ENCODE data around the gene KRT25.

The KRT25 gene

GRCh38 chr17:40702271-40702670 is 52.9 kb downstream of the KRT25 start:
- Histone ChIP-seq H3K4me2 (ENCODE audit: low read length) (no peak overlapping the region), H2AFZ (ENCODE audit: low read length) (no peak overlapping the region), H3K9me2 (ENCODE audit: low read depth, low read length) (no peaks in the 10 kb centered on the region), H3K27me3 (ENCODE audit: insufficient read depth, low read length) (no peaks in the 10 kb centered on the region), H3K4me3 (ENCODE audit: low read depth, low read length, poor library complexity, severe bottlenecking) (no peak overlapping the region), H3K27ac (ENCODE audit: low read depth, low read length, poor library complexity, severe bottlenecking) (no peak overlapping the region), H3K9ac (ENCODE audit: low read length) (no peak overlapping the region), H3K79me2 (ENCODE audit: insufficient read depth, low read length) (no peaks in the 10 kb centered on the region), H3K4me1 (ENCODE audit: insufficient read depth, low read length, severe bottlenecking) (no peaks in the 10 kb centered on the region), H3K36me3 (ENCODE audit: insufficient read depth, low read length) (no peaks in the 10 kb centered on the region), H3K9me3 (ENCODE audit: low read length) (no peaks in the 10 kb centered on the region), H4K20me1 (ENCODE audit: insufficient read depth, low read length) (no peaks in the 10 kb centered on the region), H3F3A (ENCODE audit: insufficient read depth, low read length) (no peaks in the 10 kb centered on the region)
- TF ChIP-seq EZH2 (IDR thresholded peaks at IDR 0.05; ENCODE audit: borderline replicate concordance, low read length), result no peak
- no peak for TF ChIP-seq CTCF (IDR thresholded peaks at IDR 0.05; ENCODE audit: low read length)

GRCh38 chr17:40699853-40700252 is 55.3 kb downstream of the KRT25 start:
- Histone ChIP-seq H3K4me1 (ENCODE audit: insufficient read depth, low read length, severe bottlenecking) (no peaks in the 10 kb centered on the region), H3K9me3 (ENCODE audit: low read length) (no peaks in the 10 kb centered on the region), H3K79me2 (ENCODE audit: insufficient read depth, low read length) (no peaks in the 10 kb centered on the region), H3F3A (ENCODE audit: insufficient read depth, low read length) (no peaks in the 10 kb centered on the region), H3K36me3 (ENCODE audit: insufficient read depth, low read length) (no peaks in the 10 kb centered on the region), H3K4me2 (ENCODE audit: low read length) (no peak overlapping the region), H3K9me2 (ENCODE audit: low read depth, low read length) (no peaks in the 10 kb centered on the region), H3K9ac (ENCODE audit: low read length) (no peak overlapping the region), H2AFZ (ENCODE audit: low read length) (no peak overlapping the region), H3K27me3 (ENCODE audit: insufficient read depth, low read length) (no peaks in the 10 kb centered on the region), H4K20me1 (ENCODE audit: insufficient read depth, low read length) (no peaks in the 10 kb centered on the region), H3K27ac (ENCODE audit: low read depth, low read length, poor library complexity, severe bottlenecking) (no peak overlapping the region), H3K4me3 (ENCODE audit: low read depth, low read length, poor library complexity, severe bottlenecking) (no peak overlapping the region)
- TF ChIP-seq EZH2 (IDR thresholded peaks at IDR 0.05; ENCODE audit: borderline replicate concordance, low read length) (no peak), CTCF (IDR thresholded peaks at IDR 0.05; ENCODE audit: low read length) (no peak)

GRCh38 chr17:40699371-40699770 is 55.8 kb downstream of the KRT25 start:
- no peaks in the 10 kb centered on the region for H3K9me3 ChIP-seq (ENCODE audit: low read length)
- H4K20me1 ChIP-seq (ENCODE audit: insufficient read depth, low read length), result no peaks in the 10 kb centered on the region
- no peak overlapping the region for H3K4me3 ChIP-seq (ENCODE audit: low read depth, low read length, poor library complexity, severe bottlenecking)
- no peak overlapping the region for H3K4me2 ChIP-seq (ENCODE audit: low read length)
- H3K9ac ChIP-seq (ENCODE audit: low read length), result no peak overlapping the region
- no peaks in the 10 kb centered on the region for H3K36me3 ChIP-seq (ENCODE audit: insufficient read depth, low read length)
- H3K79me2 ChIP-seq (ENCODE audit: insufficient read depth, low read length), result no peaks in the 10 kb centered on the region
- H3F3A ChIP-seq (ENCODE audit: insufficient read depth, low read length), result no peaks in the 10 kb centered on the region
- H3K27ac ChIP-seq (ENCODE audit: low read depth, low read length, poor library complexity, severe bottlenecking), result no peak overlapping the region
- no peaks in the 10 kb centered on the region for H3K9me2 ChIP-seq (ENCODE audit: low read depth, low read length)
- no peaks in the 10 kb centered on the region for H3K4me1 ChIP-seq (ENCODE audit: insufficient read depth, low read length, severe bottlenecking)
- TF ChIP-seq EZH2 (IDR thresholded peaks at IDR 0.05; ENCODE audit: borderline replicate concordance, low read length) (no peak), CTCF (IDR thresholded peaks at IDR 0.05; ENCODE audit: low read length) (no peak)
- H2AFZ ChIP-seq (ENCODE audit: low read length), result no peak overlapping the region
- H3K27me3 ChIP-seq (ENCODE audit: insufficient read depth, low read length), result no peaks in the 10 kb centered on the region

All from OCI-LY1 (cell line).